ENCODE measurements around the gene ELK3.

Gene ELK3

GRCh38 chr12:96193725-96194575, at the start of gene ELK3:
Gene ELK3, plus strand, starts transcription at chr12:96194375.
- peak; percentile 17 to 21 for DNase-seq (ENCODE audit: extremely low read depth in 1 of 2, low read depth in 1 of 2)

GRCh38 chr12:96146747-96147146, 47.4 kb upstream of the ELK3 start:
- DNase-seq (ENCODE audit: extremely low read depth in 1 of 2, low read depth in 1 of 2), result no peak

GRCh38 chr12:96150442-96150841, 43.7 kb upstream of the ELK3 start:
- no peak for DNase-seq (ENCODE audit: extremely low read depth in 1 of 2, low read depth in 1 of 2)

- no peak for DNase-seq (ENCODE audit: extremely low read depth in 1 of 2, low read depth in 1 of 2)
These were observed 42.0 kb upstream of the ELK3 start for GRCh38 chr12:96152164-96152563.

GRCh38 chr12:96153131-96153725, 40.9 kb upstream of the ELK3 start:
- DNase-seq (ENCODE audit: extremely low read depth in 1 of 2, low read depth in 1 of 2), result no peak

- DNase-seq (ENCODE audit: extremely low read depth in 1 of 2, low read depth in 1 of 2), result no peak
These were observed 39.0 kb upstream of the ELK3 start for GRCh38 chr12:96155181-96155580.

GRCh38 chr12:96155781-96156180, 38.4 kb upstream of the ELK3 start:
- DNase-seq (ENCODE audit: extremely low read depth in 1 of 2, low read depth in 1 of 2), result no peak

GRCh38 chr12:96156211-96156610, 38.0 kb upstream of the ELK3 start:
- no peak for DNase-seq (ENCODE audit: extremely low read depth in 1 of 2, low read depth in 1 of 2)

- DNase-seq (ENCODE audit: extremely low read depth in 1 of 2, low read depth in 1 of 2), result no peak
These were observed 36.7 kb upstream of the ELK3 start for GRCh38 chr12:96157427-96157826.

- DNase-seq (ENCODE audit: extremely low read depth in 1 of 2, low read depth in 1 of 2), result no peak
These were observed 29.0 kb upstream of the ELK3 start for GRCh38 chr12:96164951-96165811.

GRCh38 chr12:96166765-96167164, 27.4 kb upstream of the ELK3 start:
- DNase-seq (ENCODE audit: extremely low read depth in 1 of 2, low read depth in 1 of 2), result no peak

GRCh38 chr12:96167492-96167891, 26.7 kb upstream of the ELK3 start:
- no peak for DNase-seq (ENCODE audit: extremely low read depth in 1 of 2, low read depth in 1 of 2)

GRCh38 chr12:96170328-96170727, 23.8 kb upstream of the ELK3 start:
- no peak for DNase-seq (ENCODE audit: extremely low read depth in 1 of 2, low read depth in 1 of 2)

- no peak for DNase-seq (ENCODE audit: extremely low read depth in 1 of 2, low read depth in 1 of 2)
These were observed 23.4 kb upstream of the ELK3 start for GRCh38 chr12:96170762-96171161.

GRCh38 chr12:96171905-96172304, 22.3 kb upstream of the ELK3 start:
- no peak for DNase-seq (ENCODE audit: extremely low read depth in 1 of 2, low read depth in 1 of 2)

- no peak for DNase-seq (ENCODE audit: extremely low read depth in 1 of 2, low read depth in 1 of 2)
These were observed 21.2 kb upstream of the ELK3 start for GRCh38 chr12:96172981-96173380.

GRCh38 chr12:96176575-96176974, 17.6 kb upstream of the ELK3 start:
- DNase-seq (ENCODE audit: extremely low read depth in 1 of 2, low read depth in 1 of 2), result no peak

GRCh38 chr12:96177013-96177412, 17.2 kb upstream of the ELK3 start:
- peak; percentile 47 to 83 for DNase-seq (ENCODE audit: extremely low read depth in 1 of 2, low read depth in 1 of 2)

GRCh38 chr12:96183734-96184370, 10.3 kb upstream of the ELK3 start:
- DNase-seq (ENCODE audit: extremely low read depth in 1 of 2, low read depth in 1 of 2), result no peak

GRCh38 chr12:96185914-96186313, 8.3 kb upstream of the ELK3 start:
- DNase-seq (ENCODE audit: extremely low read depth in 1 of 2, low read depth in 1 of 2), result no peak

Data from stimulated activated CD8-positive, alpha-beta memory T cell treated with anti-CD3 and anti-CD28 coated beads, Interleukin-7, amount 100 ng/mL, for 48 hours (primary cell).